Measurements from ENCODE around the gene PRPF31. TPM values are rescaled to one million over a fixed set of nuclear protein-coding genes. Genes with fewer than 3 reads are reported as not detected.

Gene PRPF31
- total and polyA plus RNA-seq, 8 donors = 22.8 to 98.2 (median 39.5) TPM

- Histone ChIP-seq H3K27me3 (no peaks in the 10 kb centered on the region), H3K36me3 (peaks cover 73 to 93% (median 87%) of the 10 kb centered on the region in 4 donors), H3K4me1 (no peaks in the 10 kb centered on the region), H3K4me3 (no peak overlapping the region), H3K27ac (no peak overlapping the region), H3K9me3 (no peaks in the 10 kb centered on the region)
- no peak for DNase-seq
- 88 to 96% (median 95%) methylated on average over 21 to 41 of the region's 41 CpGs for WGBS, 5 donors
- TF ChIP-seq POLR2AphosphoS5 (IDR thresholded peaks at IDR 0.05) (no peak), POLR2A (IDR thresholded peaks at IDR 0.05) (no peak), EP300 (IDR thresholded peaks at IDR 0.05) (no peak), CTCF (IDR thresholded peaks at IDR 0.05) (no peak)
- intact Hi-C loops (cut with DNase I; ENCODE audit: low total_unique reads) = no loop called here
These were observed 13.5 kb downstream of the PRPF31 start for GRCh38 chr19:54128796-54129616.

- peaks cover 67 to 87% (median 81%) of the 10 kb centered on the region in 4 donors for H3K36me3 ChIP-seq
- 96 to 98% (median 97%) methylated on average over 8 to 20 of the region's 20 CpGs for whole genome bisulfite sequencing, 5 donors
- no peaks in the 10 kb centered on the region for H3K4me1 ChIP-seq
- DNase-seq = no peak
- no peaks in the 10 kb centered on the region for H3K27me3 ChIP-seq
- intact Hi-C loops (cut with DNase I; ENCODE audit: low total_unique reads) = no loop called here
- no peaks in the 10 kb centered on the region for H3K9me3 ChIP-seq
- TF ChIP-seq POLR2A (IDR thresholded peaks at IDR 0.05) = no peak
- H3K27ac ChIP-seq = no peak overlapping the region
- H3K4me3 ChIP-seq = no peak overlapping the region
These were observed 14.1 kb downstream of the PRPF31 start for GRCh38 chr19:54129617-54129996.

- 74 to 84% (median 81%) methylated on average over 8 to 10 of the region's 10 CpGs for WGBS, 5 donors
- Histone ChIP-seq H3K4me3 (no peak overlapping the region), H3K4me1 (peaks cover 1 to 18% (median 16%) of the 10 kb centered on the region in 4 donors), H3K9me3 (no peaks in the 10 kb centered on the region), H3K36me3 (peaks cover 29 to 49% (median 43%) of the 10 kb centered on the region in 4 donors), H3K27me3 (no peaks in the 10 kb centered on the region), H3K27ac (no peak overlapping the region)
- intact Hi-C loops (cut with DNase I; ENCODE audit: low total_unique reads) = no loop called here
- DNase-seq = peak in 1 of 2 donors; percentile 85
- TF ChIP-seq POLR2AphosphoS5 (IDR thresholded peaks at IDR 0.05) (no peak), POLR2A (IDR thresholded peaks at IDR 0.05) (no peak), CTCF (IDR thresholded peaks at IDR 0.05) (no peak), EP300 (IDR thresholded peaks at IDR 0.05) (no peak)
These were observed 17.9 kb downstream of the PRPF31 start for GRCh38 chr19:54133312-54133956.

GRCh38 chr19:54133957-54134590 lies 18.5 kb downstream of the PRPF31 start:
- no peak overlapping the region for H3K4me3 ChIP-seq
- H3K9me3 ChIP-seq = no peaks in the 10 kb centered on the region
- H3K27me3 ChIP-seq = no peaks in the 10 kb centered on the region
- peaks cover 7 to 25% (median 22%) of the 10 kb centered on the region in 4 donors for H3K4me1 ChIP-seq
- 51 to 67% (median 58%) methylated on average over 2 of the region's 2 CpGs for WGBS, 5 donors
- intact Hi-C loops (cut with DNase I; ENCODE audit: low total_unique reads) = no loop called here
- H3K36me3 ChIP-seq = peaks cover 22 to 43% (median 36%) of the 10 kb centered on the region in 4 donors
- no peak for TF ChIP-seq EP300 (IDR thresholded peaks at IDR 0.05)
- TF ChIP-seq POLR2A (IDR thresholded peaks at IDR 0.05) = no peak
- TF ChIP-seq CTCF (IDR thresholded peaks at IDR 0.05) = no peak
- no peak for TF ChIP-seq POLR2AphosphoS5 (IDR thresholded peaks at IDR 0.05)
- no peak for DNase-seq
- H3K27ac ChIP-seq = no peak overlapping the region
